Measurements from ENCODE around the gene RRP12.
A peak's percentile ranks its signal among the peaks of the same experiment; 100 is the strongest.
"Not testable (repeated sequence)": the region's sequence is repeated elsewhere in the genome, so short reads cannot be mapped to it uniquely, and the experiment has no call there.

The RRP12 gene

DNA sequence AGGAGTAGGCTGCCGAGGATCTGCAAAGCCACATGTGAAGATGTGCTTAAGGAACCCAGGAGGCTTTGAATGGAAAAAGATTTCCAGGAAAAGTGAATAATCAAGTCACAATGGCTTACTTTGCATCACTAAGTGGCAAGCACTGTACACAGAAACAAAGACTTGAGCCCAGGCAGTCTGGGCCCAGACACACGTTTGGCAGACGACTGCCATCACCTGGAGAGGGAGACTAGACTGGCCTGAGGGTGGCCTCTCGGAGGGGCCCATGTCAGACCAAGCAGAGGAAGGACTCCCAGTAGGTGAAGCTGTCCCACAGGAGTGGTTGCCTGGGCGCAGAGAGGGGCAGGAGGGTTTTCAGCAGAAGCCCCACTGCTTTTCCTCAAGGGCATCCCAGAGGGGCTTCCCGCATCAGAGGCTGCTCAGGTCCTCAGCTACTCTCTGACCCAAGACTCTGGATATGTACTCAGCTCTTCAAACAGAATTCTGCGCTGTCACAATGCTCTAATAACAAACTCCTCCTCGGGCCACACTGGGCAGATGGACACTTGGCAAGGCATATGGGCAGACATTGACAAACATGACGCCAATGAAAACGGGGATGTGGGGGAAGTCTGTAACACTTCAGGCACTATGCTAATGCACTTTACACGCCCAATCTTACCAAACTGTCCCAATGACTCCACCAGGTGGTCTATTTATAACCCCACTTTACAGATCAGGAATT lies 38.7 kb downstream of the RRP12 start:
- no peak for FAIRE-seq

DNA sequence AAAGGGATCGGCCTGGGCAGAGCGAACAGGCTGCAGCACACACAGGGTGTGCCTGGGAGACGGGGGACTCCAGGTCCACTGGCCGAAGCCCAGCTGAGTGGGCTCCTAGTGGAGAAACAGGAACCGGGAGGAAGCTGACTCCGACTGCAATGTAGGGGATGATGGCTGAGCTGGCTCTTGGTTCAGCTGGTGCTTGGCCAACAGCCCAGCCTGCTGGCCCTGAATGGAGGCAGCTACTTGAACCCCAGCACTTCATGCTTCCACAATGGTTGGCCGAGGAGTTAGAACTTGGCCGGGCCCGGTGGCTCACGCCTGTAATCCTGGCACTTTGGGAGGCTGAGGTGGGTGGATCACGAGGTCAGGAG lies 39.6 kb downstream of the RRP12 start:
- no peak for FAIRE-seq

DNA sequence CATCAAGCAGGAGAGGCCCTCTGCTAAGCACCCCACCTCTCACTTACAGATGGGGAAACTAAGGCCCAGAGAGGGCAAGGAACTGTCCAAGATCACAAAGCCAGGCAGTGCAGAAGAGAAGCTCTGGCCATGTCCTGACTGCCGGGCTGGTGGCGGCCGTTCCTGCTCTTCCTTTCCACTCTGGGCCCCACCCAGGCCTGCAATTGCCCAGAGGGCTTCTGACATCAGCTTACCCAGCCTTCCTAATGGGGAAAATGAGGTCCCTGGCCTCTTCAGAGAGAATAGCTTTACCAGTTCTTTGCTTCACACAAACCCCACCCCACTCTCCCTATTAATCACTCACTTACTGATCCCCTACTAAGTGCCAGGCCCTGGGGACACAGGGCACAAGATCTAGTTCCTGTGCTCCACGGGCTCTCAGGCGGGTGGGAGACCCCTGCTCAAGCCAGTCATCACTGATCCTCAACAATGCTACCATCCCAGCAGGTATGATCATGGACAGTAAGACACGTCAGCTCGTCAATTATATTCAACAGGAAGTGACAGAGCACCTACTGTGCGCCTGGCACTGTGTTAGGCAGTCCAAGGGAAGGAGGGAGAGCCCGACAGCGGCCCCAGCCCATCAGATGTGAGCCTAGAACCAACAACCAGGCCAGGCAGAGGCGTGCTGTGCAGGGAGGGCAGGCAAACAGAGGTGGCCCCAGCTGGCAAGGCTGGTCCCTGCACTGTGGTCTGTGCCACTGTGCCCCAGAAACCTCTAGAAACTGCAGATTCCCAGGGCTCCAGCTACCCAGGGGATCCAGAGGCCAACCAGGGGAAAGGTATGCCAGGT lies 40.2 kb downstream of the RRP12 start:
- no peak for FAIRE-seq

DNA sequence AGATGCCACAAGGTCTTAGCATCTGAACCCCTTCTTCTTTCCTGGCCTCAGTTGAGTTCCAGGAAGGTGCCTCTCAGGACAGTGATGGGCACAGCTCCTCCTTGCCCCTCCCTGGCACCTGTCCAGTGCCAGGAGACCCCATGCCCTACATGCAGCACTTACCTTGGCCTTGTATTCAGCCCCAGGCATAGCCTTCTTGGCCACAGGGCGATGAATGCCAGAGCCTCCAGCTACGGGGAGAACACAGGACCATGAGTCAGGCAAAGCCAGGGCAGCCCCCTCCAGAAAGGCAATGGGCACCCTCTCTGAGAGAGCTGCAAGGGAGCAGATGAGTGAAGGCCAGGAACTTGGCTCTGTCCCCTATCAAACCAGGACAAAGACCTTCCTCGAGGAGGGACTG lies 42.4 kb downstream of the RRP12 start:
- FAIRE-seq: no peak

DNA sequence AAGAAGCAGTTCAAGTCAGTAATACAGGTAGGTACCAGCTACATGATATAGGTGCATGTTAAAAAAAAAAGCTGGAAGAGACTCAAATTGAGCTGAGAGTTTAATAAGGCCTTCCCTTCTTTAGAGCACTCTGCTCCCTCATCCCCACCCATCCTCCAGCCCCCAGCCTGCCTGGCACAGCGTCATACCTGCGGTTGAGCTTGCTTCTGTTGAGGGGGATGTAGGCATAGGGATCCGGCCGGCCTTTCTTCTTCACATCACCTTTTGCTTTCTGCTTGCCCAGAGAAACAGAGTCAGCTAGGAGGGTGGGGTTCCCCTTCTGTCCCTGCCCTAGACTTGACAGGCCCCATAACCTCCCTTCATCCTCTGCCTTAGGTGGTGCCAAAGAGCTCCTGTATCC lies 42.8 kb downstream of the RRP12 start:
- FAIRE-seq: no peak

DNA sequence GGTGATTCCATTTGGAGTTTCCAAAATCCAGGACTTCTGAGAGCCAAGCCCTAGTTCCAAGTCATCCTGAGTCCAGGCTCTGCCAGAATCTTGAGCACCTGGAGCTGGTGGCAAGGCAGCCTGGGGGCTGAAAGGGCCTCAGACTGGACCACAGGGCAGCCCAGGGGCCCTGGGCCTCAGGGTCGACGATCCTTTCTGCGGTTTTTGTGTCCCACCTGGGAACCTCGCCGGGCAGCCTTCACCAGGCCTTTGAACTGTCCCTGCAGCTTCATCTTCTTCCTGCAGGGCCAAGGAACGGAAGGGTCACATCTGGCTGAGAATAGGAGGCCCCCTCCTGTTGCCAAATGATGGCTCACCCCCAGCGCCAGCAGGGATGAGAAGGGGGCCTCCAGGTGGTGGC lies 44.2 kb downstream of the RRP12 start:
- FAIRE-seq: no peak

DNA sequence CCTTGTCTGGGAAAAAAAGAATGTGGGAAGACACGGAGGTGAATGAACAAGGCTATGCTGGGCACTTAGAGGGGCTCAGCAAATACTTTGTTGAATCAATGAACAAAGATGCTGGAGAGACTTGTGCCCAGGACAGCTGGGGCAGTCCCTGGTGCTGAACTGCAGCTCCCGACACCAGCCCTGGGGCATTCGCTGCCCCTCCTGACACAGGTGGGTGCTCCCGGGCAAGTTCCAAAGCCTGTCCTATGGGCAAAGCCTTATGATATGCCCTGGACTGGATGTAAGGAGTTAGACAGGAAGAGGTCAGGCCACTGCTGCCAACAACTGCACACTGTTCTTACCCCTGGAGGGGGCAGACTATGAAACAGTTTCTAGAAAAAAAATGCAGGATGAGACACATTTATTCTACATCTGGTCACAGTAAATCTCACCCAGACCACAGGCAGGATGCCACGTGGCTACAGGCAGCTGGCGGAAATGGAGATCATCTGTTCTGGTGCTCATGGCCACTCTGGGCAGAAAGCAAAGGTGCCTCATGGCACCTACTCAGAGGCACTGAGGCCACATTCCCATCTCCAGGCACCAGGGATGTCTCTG lies 44.7 kb downstream of the RRP12 start:
- FAIRE-seq: no peak

DNA sequence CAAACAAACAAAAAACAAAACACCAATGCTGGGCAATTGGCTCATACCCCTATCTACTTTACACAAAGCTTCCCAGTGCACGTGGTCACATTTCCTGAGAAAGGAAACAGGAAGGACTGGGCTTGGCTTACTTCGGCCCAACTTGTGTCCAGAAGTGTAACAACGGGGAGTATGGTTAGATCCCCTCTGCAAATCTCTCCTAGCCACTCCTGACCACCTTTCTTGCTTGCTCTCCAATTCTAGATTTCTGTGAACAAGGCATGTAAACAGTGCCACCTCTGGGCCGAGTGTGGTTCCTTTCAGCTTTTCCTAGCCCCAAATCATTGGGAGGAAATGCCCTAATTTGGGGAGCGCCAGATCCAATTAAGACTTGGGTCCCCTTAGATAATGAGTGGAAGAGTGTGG lies 45.6 kb downstream of the RRP12 start:
- FAIRE-seq: no peak

DNA sequence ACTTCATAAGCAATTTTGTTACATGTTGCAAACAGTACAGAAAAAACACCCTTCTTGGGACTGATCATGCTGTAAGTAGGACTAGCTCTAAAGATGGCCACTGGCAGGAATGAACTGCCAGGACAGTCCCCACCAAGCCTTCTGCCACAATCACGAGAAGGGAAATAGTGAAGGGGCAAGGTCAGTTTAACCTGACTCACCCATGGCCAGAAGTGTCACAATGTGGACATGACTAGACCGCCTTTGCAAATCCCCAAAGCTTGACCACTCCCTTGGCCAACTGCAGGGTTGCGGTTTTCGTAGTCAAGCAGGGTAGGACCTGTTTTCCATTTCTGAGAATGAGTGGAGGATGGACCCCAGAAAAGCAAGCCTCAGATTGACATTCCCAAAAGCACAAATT lies 47.2 kb downstream of the RRP12 start:
- FAIRE-seq: no peak

DNA sequence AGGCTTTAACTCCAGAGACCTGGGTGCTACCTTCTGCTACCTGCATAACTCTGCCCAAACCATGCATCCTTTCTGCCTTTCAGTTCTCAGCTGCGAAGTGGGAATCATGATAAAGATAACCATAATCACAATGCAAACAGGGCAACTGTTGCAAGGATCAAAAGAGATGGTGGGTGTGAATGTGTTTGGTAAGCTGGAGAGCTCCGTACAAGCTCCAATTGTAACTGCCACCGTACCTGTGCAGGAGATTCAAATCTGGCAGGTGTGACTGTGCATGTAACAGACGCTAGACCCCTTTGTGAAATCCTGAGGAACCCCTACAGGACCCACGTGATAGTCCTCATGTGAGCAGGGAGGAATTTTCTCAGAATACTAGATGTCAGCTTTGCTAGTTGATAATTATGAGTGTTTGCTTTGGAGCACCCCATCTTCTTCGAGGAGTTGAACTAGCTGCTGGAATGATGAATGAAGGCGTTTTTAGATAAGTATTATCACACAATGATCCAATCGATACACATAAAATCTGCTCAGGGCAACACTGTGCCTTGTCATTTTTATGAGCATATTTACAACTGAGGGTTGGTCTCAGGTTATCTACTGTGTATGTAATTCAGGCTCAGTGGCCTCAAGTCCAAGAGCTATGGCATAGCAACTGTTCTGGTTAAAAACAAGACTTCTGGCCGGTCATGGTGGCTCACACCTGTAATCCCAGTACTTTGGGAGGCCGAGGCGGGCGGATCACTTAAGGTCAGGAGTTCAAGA lies 51.2 kb downstream of the RRP12 start:
- no peak for FAIRE-seq

DNA sequence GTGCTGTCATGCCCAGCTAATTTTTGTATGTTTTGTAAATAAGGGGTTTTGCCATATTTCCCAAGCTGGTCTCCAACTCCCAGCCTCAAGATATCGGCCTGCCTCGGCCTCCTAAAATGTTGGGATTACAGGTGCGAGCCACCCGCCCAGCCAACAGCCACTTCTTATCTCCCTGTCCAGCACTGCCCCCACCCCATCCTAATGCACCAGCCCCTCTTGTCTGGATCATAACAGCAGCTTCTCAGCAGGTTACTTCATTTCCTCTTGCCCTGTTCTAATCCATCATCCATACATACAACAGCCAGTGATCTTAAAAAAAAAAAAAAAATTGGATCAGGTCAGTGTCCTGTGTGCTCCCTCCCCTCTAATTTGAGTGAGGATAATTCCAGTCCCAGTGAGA lies 53.8 kb downstream of the RRP12 start:
- no peak for FAIRE-seq

DNA sequence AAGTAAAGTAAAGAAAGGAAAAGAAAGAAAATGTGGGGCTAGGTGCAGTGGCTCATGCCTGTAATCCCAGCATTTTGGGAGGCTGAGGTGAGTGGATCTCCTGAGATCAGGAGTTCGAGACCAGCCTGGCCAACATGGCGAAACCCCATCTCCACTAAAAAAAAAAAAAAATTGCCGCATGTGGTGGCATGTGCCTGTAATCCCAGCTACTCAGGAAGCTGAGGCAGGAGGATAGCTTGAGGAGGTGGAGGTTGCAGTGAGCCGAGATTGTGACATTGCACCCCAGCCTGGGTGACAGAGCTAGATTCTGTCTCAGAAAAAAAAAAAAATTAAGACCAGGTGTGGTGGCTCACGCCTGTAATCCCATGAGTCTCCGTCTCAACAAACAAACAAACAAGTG lies 57.5 kb downstream of the RRP12 start:
- FAIRE-seq: not testable (repeated sequence)

DNA sequence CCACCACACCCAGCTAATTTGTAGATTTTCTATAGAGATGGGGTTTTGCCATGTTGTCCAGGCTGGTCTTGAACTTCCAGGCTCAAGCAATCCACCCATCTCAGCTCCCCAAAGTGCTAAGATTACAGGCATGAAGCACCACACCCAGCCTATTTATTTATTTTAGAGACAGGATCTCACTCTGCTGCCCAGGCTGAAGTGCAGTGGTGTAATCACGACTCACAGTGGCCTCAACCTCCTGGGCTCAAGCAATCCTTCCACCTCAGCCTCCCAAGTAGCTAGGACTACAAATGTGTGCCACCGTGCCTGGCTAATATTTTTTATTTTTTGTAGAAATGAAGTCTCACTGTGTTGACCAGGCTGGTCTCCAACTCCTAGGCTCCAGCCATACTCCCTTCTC lies 59.7 kb downstream of the RRP12 start:
- no peak for FAIRE-seq

DNA sequence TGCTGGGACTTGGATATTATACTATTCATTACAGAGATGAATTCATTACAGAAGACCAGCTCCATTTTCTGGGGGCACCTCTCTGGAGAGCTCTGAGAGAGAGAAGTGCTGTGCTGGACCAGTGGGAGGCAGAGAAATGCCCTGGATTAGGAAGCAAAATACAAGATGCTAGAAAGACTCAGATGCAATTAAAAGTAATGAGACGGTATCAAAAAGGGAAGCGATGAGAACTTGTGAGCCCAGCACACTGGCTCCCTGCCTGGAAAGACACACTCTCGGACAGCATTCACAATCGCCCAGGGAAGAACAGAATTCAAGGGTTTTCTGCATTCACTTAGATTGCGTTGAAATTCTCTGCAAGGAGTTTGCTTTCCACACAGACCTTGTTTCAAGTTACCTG lies 63.1 kb downstream of the RRP12 start:
- no peak for FAIRE-seq

DNA sequence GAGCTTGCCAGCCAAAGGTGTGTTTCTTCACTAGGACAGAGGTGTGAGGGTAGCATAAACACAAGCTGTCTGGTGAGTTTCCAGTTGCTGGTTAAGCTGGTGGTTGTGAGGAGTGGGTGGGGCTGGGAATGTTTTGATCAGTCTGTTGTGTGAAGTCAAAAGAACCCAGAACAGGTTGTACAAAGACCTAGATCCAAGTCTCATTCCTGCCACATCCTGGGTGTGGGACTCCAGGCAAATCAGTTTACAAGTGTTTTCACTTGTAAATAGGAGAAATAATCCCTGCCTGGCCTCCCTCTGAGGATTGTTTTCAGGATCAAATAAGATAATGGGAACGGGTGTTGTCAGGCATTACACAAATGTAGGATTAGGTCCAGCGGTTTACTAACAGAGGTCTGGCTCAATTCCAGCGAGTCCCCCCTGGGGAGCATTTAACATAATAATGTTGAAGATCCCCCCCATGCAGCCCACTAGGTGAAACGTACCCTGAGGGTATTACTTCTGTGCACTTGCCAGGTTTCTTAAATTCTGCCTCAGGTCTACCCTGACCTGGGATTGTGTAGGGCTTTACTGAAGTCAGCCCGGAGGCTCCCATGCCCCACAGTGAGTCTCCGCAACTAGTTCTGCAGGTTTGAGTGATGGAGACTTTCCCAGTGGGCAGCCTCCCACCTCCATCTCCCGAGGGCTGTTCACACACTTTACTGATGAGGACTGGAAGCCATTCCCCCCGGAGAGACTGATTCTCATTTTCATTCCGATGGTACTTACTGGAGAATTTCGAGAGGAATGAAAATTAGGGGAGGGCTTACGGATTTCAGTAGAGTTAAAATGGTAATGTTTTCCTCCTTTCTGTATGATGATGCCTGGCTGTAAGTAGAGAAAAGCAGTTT lies 64.0 kb downstream of the RRP12 start:
- FAIRE-seq: peak; percentile 72

DNA sequence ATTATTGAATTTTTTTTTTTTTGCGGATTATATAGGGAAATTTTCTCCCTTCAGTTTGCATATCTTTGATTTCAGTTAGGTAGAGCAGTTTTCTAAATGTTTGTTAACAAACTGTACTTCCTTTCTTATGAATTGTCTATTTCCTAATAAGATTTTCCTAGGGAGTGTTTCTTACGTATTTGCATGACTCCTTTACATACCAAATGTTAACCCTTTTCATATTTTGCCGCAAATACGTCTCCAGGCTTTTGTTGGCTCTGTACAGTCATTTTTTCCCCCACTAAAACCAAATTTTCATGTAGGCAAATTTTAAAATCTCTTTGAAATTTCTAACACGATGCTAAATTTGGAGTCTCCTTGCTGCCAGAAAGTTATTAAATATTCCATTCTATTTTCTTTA lies 64.7 kb downstream of the RRP12 start:
- FAIRE-seq: peak; percentile 6

DNA sequence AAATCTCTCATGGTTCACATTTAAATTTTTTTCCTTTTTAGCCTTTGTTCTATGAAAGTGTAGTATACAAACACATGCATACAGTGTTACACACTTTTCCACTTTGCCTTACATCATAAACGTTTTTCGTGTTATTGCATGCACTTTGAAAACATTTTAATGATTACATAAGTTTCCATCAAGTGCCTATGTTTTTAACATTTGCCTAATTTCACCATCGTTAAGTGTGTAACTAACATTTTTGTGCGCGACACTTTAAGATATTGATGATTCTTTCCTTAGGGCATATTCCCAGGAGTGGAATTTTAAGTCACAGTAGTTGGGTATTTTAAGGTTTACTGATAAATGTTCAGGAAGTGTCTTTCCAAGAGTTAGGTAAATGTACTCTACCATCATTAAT lies 65.1 kb downstream of the RRP12 start:
- FAIRE-seq: peak; percentile 17

DNA sequence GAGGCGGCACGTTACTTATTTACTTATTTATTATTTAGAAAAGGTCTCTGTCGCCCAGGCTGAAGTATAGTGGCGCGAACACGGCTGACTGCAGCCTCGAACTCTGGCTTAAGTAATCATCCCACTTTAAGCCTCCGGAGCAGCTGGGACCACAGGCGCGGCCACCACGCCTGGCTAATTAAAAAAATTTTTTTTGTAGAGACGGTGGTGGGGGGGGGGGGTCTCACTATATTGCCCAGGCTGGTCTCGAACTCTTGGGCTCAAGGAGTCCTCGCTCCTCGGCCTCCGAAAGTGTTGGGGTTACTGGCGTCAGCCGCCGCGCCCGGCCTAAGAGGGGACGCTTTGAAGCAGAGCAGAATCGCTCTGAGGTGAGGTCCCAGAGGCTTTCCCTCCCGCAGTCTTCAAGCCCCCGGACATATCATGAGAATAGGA lies 65.9 kb downstream of the RRP12 start:
- no peak for FAIRE-seq

DNA sequence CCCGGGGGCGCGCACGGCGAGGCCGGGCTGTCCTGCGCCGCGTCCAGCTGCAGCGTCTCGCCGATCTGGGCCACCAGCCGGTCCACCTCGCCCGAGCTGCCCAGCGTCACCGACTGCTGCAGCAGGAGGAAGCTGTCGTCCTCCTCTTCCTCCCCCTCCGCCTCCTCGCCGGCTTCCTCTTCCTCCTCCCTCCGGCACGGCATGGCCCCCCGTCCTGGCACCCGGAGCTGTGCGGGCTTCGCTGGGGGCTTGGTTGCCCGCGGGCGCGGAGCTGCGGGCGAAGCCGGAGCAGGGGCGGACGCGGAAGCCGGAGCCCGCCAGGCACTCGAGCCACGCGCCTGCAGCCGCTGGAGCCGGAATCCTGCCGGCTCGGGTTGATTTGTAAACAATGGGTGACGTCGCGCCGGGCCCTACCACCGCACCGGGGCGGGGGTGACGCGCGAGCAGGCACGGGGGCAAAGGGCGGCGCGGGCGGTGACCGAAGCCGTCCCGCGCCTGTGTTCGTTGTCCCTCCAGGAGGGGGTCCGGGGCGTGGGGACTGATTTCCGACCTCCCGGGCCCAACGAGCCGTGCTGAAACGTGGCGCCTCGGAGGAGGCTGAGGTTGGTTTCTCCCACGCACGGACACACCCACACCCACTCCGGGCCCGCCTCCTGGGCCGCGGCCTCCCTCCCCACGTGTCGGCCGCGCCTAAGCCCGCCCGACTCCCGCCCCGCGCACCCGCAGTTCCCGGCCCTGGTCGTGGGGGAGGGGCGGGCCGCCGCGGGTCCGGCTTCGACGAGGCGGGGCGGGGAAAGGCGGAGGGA lies 66.6 kb downstream of the RRP12 start, which contains the start of gene FRAT2:
Gene FRAT2 (minus strand): TSS at position 360 of the 806 bp plus-strand sequence. CDS start 157 bp downstream, at position 203.
- no peak for FAIRE-seq

DNA sequence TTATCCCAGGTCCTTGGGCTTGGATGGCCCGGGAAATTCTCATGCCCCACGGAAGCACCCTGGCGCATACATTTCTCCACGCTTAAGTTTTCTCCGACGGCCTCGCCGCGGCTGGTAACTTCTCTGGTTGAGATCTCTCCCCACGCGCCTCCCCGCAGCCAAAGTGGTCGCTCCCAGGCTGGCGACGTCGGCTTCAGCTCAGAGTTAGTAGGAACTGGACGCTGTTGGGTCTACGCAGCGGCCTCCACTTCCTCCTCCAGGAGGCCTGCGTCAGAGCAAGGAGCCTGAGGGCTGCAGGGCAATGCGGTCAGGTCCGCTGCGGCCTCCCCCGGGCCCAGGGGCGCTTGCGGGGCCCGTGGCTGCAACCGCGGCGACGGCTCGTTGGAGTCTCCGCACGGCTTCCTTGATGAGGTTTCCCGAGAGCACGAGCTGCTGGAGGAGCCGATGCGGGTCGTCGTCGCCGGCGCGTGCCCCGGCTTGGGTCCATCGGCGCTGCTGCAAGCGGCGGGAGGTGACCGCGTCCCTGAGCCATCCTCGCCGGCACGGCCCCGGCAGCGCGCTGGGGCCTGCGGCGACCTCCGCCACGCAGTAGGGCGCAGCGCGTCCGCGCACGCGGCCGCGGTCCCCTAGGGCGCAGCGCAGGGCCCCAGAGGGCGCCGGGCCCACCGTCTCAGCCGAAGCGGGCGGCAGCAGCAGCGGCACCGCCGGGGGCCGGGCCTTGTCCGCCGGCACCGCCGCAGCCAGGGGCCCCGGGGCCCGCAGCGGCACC lies 67.4 kb downstream of the RRP12 start:
- FAIRE-seq: no peak

DNA sequence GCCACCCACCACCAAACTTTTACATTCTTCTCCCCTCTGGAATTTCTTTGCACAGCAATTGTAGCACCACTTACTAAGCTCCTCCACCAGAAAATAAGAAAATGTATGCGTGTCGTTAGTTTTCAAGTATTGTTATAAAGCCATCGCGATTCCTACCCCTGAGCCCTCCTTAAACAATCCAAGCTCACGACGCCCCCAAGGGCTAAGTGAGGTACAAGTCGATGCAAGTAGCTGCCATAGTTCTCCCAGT lies 67.9 kb downstream of the RRP12 start:
- no peak for FAIRE-seq
